Measurements from ENCODE around the gene TLX2. TPM values are rescaled to one million over a fixed set of nuclear protein-coding genes. Genes with fewer than 3 reads are reported as not detected.

Gene TLX2
- total RNA-seq, 2 donors from 2014 or later, result not detected

DNA sequence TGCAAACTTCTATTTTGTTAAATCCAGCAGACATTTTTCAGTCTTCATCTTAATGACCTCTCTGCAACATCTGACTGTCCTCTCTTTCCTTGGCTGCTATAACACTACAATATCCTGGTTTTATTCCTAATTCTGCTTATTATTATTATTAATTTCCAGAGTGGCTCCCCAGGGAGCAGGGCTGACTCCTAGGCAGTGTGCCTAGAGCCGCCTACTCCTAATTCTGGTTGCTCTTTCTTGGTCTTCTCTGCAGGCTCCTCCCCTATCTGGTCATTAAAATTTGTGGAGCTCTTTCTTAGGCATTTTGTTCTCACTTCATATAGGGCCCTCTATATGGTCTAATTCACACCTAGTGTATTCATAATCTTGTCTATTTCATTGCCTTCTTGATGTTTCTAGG, 28.7 kb downstream of the TLX2 start:
- Histone ChIP-seq H3K27ac (no peak overlapping the region), H3K4me1 (no peaks in the 10 kb centered on the region), H3K36me3 (no peaks in the 10 kb centered on the region), H3K4me3 (no peak overlapping the region), H3K9me3 (no peaks in the 10 kb centered on the region), H3K27me3 (no peaks in the 10 kb centered on the region)
- DNase-seq (ENCODE audit: low spot score), result no peak
- TF ChIP-seq, protein P1, sequence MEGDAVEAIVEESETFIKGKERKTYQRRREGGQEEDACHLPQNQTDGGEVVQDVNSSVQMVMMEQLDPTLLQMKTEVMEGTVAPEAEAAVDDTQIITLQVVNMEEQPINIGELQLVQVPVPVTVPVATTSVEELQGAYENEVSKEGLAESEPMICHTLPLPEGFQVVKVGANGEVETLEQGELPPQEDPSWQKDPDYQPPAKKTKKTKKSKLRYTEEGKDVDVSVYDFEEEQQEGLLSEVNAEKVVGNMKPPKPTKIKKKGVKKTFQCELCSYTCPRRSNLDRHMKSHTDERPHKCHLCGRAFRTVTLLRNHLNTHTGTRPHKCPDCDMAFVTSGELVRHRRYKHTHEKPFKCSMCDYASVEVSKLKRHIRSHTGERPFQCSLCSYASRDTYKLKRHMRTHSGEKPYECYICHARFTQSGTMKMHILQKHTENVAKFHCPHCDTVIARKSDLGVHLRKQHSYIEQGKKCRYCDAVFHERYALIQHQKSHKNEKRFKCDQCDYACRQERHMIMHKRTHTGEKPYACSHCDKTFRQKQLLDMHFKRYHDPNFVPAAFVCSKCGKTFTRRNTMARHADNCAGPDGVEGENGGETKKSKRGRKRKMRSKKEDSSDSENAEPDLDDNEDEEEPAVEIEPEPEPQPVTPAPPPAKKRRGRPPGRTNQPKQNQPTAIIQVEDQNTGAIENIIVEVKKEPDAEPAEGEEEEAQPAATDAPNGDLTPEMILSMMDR (IDR thresholded peaks at IDR 0.05), result no peak

DNA sequence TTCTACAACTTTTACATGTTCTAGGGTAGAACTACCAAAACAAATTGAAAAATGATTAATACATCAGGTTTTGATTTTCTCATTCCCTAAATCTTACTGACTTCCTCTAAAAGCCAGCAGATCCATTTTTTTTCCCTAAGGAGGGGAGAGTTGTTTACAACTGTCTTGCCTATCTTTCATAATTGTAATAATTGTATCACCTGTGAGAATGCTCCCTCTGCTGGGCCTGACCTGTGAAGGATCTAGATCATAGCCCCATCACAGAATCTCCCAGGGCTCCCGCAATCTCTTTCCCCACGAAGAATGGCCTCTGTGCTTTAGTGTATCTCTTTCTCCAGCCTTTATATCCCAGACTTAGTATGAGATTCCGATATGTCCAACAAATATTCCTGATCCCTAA, 30.4 kb downstream of the TLX2 start:
- no peak for DNase-seq (ENCODE audit: low spot score)

DNA sequence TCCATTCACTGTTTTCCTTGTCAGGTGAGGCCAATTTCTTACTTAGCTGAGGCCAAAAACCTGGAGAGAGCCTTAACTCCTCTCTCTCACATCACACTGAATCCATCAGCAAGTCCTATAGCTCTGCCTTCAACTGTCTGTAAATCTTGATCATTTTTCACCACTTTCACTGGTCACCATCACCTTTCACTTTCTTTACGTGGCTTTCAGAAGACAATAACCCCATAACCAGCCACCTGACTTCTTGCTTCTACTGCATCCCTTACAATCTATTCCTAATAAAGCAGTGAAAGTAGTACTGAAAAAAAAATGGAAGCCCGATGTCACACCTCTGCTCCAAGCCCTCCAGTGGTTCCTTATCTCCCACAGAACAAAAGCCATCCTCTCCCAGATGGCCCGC, 31.8 kb downstream of the TLX2 start:
- no peaks in the 10 kb centered on the region for H3K36me3 ChIP-seq
- H3K27ac ChIP-seq, result no peak overlapping the region
- H3K4me3 ChIP-seq, result no peak overlapping the region
- no peaks in the 10 kb centered on the region for H3K9me3 ChIP-seq
- H3K27me3 ChIP-seq, result no peaks in the 10 kb centered on the region
- H3K4me1 ChIP-seq, result peaks cover 0 to 17% of the 10 kb centered on the region in 2 donors
- no peak for DNase-seq (ENCODE audit: low spot score)
- TF ChIP-seq, protein P1 (IDR thresholded peaks at IDR 0.05), result no peak

More for the DNA sequence above, 30.4 kb downstream of the TLX2 start:
- Histone ChIP-seq H3K4me1 (peaks cover 0 to 14% of the 10 kb centered on the region in 2 donors), H3K9me3 (no peaks in the 10 kb centered on the region), H3K27ac (no peak overlapping the region), H3K27me3 (no peaks in the 10 kb centered on the region), H3K4me3 (no peak overlapping the region), H3K36me3 (no peaks in the 10 kb centered on the region)
- TF ChIP-seq, protein P1 (IDR thresholded peaks at IDR 0.05), result no peak

DNA sequence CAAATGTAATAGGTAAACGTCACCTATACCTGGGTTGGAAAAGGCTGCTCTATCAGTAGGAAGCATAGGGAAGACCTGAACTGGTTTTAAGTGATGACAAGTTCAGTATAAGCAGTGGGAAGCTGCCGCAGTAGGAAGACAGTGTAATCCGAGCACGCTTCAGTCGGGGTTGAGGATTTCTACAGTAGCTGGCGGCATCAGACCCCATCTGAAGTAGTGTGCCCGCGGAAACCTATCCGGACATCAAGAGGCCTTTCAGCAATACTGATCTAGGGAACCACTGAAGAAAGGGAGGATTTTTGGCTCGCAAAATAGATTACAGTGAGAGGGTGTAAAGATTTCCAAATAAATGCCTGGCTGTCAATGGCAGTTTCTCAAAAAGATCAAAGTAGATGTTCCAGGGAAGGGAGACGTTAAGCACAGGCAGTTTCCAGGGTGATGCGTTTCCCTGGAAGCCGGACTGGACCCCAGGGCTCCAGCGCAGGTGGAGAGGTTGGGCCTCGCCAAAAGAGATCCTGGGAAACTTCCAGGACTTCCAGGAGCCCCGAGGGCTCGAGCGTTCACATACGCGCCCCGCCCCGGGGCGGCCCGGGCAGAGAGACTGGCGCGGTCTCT, 34.1 kb downstream of the TLX2 start:
- Histone ChIP-seq H3K4me3 (peak overlapping the region; percentile 31 to 64), H3K27me3 (no peaks in the 10 kb centered on the region), H3K9me3 (no peaks in the 10 kb centered on the region), H3K4me1 (peaks cover 0 to 23% of the 10 kb centered on the region in 2 donors), H3K36me3 (no peaks in the 10 kb centered on the region), H3K27ac (peak overlapping the region; percentile 72 to 76)
- DNase-seq (ENCODE audit: low spot score), result no peak
- TF ChIP-seq, protein P1 (IDR thresholded peaks at IDR 0.05), result no peak

DNA sequence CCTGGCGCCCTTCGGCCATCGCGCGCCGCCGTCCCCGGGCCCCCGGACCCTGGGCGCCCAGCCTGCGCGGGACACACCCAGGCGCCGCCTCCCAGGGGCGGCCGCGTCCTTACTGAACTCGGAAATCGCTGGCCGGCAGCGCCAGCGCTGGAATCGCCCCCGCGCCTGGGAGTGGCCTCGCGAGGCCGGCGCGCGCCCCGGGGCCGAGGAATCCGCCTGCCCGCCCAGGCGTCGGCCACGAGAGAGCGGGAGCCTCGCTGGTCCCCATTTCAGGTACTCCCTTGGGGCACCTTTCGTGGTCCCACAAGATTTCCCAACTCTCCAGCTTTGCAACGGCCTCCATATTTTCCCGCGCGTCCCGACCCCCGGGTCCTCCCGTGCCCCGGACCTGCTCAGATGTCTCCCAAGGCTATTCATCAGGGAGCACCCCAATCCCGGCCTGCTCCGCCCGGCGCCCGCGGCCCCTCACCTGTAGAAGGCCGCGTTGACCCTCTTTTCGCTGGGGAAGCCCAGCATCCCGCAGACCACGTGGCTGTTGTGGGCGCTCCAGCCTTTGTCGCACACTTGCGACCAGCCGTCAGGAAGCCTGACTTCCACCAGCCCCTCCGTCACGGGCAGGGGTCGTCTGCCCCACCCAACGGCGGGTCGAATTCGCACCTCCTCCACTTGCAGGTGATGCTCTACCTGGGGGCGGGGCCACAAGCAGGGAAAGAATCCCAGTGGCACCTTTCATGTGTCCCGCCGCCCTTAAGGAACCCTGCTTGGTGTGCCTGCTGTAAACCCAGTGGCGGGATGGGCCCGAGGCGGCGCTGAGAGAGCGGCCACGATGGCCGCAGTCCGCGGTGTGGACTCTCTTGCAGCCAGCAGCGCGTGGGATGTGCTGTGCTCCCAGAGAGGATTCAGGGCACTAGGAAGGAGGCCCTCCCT, 34.9 kb downstream of the TLX2 start:
- Histone ChIP-seq H3K4me3 (peak overlapping the region; percentile 31 to 64), H3K36me3 (no peaks in the 10 kb centered on the region), H3K27me3 (no peaks in the 10 kb centered on the region), H3K4me1 (peaks cover 0 to 27% of the 10 kb centered on the region in 2 donors), H3K9me3 (no peaks in the 10 kb centered on the region), H3K27ac (peak overlapping the region; percentile 72 to 76)
- TF ChIP-seq, protein P1 (IDR thresholded peaks at IDR 0.05), result peak in 1 of 2 donors; percentile 24
- DNase-seq (ENCODE audit: low spot score), result peak; percentile 78
